Measurements from ENCODE around the gene UBAP1.
A peak's percentile ranks its signal among the peaks of the same experiment; 100 is the strongest.
"Not testable (repeated sequence)": the region's sequence is repeated elsewhere in the genome, so short reads cannot be mapped to it uniquely, and the experiment has no call there.

UBAP1 gene

DNA sequence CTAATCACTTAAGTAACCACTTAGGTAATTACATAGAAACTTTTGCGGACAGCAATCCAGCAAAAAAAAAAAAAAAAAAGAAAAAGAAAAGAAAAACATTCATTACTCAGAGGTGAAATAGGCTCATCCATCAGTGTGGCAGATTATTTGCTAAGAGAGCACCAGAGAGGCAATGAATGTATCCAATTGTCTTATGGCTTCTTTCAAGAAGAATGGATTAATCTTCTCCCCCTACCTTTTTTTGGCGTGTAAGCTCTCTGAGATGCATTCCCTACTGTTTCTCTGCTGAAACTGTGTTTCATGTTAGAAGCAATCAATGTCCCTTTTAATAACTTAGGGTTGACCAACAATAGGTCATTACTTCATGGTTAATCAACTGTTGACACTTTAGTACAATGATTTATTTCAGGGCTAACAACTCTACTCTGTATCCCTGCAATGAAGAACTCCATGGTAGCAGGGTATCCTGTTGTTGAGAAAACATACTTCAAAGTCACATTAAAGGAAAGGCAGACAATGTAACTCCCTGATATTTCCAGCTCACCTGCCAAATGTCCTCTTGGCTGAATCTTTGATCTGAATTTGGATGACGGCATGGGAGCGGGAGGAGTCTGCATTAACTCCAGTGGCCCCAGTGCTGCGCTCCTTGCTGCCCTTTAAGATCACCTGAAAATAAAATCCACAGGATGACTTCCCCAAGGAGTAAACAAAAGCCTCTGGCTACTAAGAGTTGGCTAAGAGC, 92.6 kb downstream of the UBAP1 start:
- no peak for DNase-seq

DNA sequence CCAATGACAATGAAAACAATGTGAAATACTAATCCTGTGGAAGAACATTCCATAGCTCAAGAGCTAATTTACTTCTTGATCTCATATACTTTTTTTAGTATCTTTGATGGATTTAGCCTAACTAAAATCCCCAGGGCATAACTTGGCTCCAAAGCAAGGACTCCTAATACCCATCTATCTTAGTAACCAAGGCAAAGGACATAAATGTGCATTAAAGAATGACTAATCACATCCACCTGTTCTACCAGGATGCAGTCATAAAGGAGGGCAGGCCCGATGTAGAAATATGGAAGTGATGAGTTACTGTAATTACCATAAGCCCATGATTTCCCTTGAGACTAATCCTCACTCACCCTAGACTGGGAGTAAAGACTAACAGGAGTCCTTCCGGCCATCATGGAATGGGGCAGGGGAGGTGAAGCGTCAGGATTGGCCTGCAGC, 93.3 kb downstream of the UBAP1 start:
- no peak for DNase-seq

DNA sequence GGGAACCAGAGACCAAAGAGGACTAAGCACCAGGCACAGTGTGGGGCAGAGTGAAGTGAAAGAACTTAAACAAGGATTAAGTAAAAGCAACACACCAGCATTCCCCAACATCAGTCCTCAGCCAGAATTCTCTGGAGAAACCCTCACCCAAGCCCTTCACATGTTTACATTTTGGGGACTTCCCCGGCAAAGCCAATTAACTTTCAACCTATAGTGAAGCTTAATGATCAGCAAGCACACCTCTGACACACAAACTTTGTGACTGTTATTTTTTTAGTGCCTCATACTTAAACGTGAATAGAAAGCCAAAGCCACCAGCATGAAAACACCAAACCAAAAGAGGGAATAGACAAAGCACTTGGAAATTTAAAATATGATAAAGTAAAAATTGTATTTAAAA, 94.7 kb downstream of the UBAP1 start:
- DNase-seq, result not testable (repeated sequence)

DNA sequence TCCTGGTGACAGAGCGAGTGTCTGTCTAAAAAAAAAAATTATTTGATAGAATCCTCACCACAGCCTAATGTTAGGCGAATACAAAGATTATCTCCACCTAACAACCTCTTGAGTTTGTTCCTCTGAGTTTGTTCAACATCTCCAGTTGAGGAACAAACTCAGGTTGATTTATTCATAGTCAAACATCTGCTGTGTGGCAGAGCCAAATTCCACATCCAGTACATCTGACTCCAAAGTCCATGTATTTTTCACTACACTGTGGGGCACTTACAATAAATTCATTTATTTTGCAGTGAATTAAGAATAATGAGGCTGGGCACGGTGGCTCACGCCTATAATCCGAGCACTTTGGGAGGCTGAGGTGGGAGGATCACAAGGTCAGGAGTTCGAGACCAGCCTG, 97.0 kb downstream of the UBAP1 start:
- DNase-seq, result no peak

DNA sequence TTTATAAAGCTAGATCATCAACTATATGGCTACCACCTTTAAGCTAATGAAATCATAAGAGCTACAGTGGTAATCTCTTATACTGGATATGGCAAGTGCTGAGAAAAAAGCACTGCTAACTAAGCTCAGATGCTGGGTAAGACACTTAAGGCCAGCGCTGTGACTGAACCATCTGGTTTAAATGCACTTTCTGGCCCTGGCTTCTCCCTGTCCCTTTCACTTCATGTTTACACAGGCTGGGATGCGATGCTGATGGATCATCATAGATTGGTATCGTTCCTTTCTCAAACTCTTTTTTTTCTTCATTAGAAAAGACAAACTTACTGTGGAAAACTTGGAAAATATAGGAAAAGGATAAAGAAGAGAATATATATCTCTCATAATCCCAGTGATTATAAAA, 97.9 kb downstream of the UBAP1 start:
- DNase-seq, result no peak

DNA sequence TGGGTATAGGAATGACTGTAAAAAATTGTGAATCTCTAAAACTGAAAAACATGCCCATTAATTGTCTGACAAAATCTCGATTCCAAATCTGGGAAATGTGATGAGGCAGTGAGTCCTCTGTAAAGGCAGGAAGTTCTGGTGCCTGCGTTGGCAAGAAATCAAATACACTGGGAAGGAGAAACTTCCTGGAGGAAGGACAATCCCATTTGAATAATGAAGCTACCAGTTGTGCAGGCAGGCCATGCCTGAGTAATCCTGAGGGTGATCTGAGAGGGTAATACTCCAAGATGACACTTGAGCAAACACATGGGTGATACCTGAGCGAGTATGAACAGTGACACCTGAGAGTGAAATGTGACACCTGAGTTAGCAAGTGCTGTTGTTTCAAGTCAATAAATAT, 100.6 kb downstream of the UBAP1 start:
- DNase-seq, result peak; percentile 65 to 77

DNA sequence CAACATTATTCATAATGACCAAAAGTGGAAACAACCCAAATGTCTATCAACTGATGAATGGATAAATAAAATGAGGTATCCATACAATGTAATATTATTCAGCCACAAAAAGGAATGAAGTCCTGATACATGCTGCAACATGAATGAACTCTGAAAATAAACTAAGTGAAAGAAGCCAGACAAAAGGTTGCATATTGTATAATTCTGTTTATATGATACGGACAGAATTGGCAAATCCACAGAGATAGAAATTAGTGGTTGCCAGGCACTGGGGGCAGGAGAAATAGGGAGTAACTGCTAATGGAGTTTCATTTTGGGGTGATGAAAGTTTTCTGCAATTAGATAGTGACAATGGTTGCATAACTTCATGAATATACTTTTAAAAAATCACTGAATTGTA, 103.3 kb downstream of the UBAP1 start:
- DNase-seq, result no peak

DNA sequence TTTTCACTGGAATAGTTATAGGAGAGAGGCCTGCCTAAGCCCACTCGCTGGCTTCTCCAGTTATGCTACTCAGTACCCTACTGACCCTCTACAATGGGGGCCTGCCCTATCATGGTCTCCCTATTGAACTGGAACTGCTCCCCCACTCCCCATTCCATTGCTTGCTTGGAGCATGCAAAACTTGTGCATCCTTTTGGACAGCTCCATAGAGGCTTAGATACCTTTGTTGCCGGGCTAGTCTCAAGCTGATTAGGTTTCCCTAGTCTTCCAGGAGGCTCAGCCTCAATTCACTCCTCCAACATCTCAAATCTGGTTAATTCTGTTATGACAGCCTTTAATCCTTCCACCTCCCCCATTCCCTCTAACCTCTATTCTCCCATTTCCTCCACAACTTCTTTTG, 110.3 kb downstream of the UBAP1 start:
- no peak for DNase-seq

DNA sequence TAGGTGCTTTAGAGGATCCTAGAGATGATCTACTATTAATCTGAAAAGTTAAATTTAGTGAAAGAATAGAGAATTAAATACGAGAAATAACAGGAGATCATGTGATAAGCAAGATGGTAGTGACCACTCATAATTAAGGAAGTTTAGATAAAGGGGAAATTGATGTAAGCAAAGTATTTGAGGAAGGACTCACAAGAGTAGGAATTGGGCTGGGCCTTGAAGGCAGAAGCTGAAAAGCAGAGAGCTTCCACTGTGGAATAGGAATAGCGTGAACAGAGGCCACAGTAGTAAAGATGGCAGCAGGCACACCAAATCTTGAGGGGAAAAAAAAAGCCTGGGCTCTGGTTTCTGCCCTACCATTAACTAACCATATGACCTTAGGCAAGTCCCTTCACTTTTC, 112.2 kb downstream of the UBAP1 start:
- DNase-seq, result no peak

DNA sequence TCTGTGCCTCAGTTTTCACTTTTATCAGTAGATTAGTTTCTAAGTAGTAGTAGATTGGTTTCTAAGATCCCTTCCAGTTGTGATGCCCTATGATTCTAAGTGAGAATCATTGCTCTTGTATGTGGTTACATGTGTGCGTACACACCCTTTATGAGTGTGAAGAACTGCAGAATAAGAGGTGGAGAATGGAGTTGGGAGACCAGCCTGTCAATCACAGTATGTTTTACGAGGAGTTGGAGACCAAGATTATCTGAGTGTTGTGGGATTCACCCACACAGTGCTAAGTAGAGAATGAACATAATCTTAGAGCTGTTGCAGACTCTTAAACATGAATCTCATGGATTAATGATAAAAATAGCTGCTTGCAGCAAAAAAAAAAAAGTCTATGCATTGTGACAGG, 112.6 kb downstream of the UBAP1 start:
- DNase-seq, result no peak

DNA sequence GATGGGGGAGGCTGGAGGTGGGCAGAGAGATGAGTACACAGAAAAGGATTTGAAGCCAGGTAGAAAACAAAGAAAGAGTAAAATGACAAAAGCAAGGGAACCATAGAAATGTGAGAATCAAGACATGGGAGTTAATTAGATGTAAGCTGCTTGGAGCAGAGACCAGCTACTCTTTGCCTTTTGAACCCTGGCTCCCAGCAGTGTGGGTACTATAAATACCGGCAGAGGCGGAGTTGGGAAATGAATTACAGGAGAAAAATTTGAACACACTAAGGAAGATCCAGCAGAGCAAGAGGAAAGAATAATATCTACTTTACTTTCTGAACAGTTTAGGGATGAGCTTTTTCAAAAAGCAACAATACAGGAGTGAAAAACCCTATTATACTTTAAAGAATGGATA, 113.7 kb downstream of the UBAP1 start:
- no peak for DNase-seq

DNA sequence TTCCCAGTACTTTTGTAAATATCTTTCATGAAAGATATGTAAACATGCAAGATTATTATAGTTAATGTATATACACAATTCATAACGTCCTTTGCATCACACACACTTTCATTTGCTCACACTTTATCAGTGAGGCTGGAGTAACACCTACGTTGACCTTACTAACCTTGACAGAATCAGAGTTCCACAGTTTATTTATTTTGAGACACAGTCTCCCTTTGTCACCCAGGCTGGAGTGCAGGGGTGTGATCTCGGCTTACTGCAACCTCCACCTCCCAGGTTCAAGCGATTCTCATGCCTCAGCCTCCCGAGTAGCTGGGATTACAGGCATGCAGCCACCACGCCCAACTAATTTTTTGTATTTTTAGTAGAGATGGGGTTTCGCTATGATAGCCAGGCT, 122.2 kb downstream of the UBAP1 start:
- not testable (repeated sequence) for DNase-seq
